SK-N-SH treated with all-trans-retinoic acid at 6 μM for 48 hours (cell line): Measurements from ENCODE around the gene GAGE12C.
"Not testable (repeated sequence)": the region's sequence is repeated elsewhere in the genome, so short reads cannot be mapped to it uniquely, and the experiment has no call there.

Experiments
- ZC3H10 ChIP-seq: fragments of 250-450 bp; sonication (Bioruptor Pico); IDR thresholded peaks from 2 replicates; pipeline ENCODE4 v1.5.1; 2021; ENCODE audit warnings: mild to moderate bottlenecking, moderate library complexity
- ZFP30 ChIP-seq: fragments of 450-650 bp; formaldehyde crosslinking; IDR thresholded peaks from 2 replicates; pipeline ENCODE4 v1.5.0; 2022; ENCODE audit warnings: mild to moderate bottlenecking, moderate library complexity
- TF ChIP-seq, protein P1 (sequence below): fragments of 250-450 bp; sonication (Bioruptor Pico); IDR thresholded peaks from 2 replicates; pipeline ENCODE4 v1.5.1; 2021; ENCODE audit warnings: mild to moderate bottlenecking, moderate library complexity

DNA sequence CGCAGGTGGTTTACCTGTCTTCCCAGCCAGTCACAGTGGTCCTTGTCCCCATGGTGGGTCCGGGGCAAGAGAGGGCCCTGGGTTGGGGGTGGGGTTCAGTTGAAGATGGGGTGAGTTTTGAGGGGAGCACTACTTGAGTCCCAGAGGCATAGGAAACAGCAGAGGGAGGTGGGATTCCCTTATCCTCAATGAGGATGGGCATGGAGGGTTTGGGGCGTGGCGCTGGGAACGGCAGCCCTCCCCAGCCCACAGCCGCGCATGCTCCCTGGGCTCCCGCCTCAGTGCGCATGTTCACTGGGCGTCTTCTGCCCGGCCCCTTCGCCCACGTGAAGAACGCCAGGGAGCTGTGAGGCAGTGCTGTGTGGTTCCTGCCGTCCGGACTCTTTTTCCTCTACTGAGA, 19.0 kb downstream of the GAGE12C start, which contains the start of gene GAGE12E:
- not testable (repeated sequence) for TF ChIP-seq ZFP30; ZC3H10 (CRISPR knock-in tag)
- TF ChIP-seq, protein P1, sequence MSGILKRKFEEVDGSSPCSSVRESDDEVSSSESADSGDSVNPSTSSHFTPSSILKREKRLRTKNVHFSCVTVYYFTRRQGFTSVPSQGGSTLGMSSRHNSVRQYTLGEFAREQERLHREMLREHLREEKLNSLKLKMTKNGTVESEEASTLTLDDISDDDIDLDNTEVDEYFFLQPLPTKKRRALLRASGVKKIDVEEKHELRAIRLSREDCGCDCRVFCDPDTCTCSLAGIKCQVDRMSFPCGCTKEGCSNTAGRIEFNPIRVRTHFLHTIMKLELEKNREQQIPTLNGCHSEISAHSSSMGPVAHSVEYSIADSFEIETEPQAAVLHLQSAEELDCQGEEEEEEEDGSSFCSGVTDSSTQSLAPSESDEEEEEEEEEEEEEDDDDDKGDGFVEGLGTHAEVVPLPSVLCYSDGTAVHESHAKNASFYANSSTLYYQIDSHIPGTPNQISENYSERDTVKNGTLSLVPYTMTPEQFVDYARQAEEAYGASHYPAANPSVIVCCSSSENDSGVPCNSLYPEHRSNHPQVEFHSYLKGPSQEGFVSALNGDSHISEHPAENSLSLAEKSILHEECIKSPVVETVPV (CRISPR knock-in tag), result not testable (repeated sequence)
